ENCODE data around the gene PNMA8B. TPM values are rescaled to one million over a fixed set of nuclear protein-coding genes. Genes with fewer than 3 reads are reported as not detected.

The PNMA8B gene, protein sequence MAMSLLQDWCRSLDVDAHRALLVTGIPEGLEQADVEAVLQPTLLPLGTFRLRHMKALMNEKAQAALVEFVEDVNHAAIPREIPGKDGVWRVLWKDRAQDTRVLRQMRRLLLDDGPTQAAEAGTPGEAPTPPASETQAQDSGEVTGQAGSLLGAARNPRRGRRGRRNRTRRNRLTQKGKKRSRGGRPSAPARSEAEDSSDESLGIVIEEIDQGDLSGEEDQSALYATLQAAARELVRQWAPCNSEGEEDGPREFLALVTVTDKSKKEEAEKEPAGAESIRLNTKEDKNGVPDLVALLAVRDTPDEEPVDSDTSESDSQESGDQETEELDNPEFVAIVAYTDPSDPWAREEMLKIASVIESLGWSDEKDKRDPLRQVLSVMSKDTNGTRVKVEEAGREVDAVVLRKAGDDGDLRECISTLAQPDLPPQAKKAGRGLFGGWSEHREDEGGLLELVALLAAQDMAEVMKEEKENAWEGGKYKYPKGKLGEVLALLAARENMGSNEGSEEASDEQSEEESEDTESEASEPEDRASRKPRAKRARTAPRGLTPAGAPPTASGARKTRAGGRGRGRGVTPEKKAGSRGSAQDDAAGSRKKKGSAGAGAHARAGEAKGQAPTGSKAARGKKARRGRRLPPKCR
- 1 to 10 TPM in 3 of 4 donors, under 1 TPM in 1; 0.93 to 3.0 (median 1.7) TPM for total RNA-seq

DNA sequence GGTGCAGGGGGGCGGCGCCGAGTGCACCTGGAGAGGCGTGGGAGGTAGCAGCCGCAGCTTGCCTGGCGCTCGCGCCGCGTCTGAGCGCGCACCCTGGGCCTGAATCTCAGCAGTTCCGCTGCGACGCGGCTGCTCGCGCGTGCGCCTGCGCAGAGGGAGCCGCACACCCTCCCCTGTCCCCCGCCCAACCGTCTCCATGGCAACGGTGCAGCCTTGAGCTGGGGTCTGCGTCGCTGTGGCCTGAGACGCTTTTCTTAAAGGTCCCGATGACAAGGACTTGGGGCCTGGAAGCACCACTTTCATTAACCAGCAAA is at the start of gene PNMA8B:
PNMA8B (minus strand) TSS at position 82 of the 314 bp plus-strand sequence. CDS start 402 bp downstream, outside the sequence.
- DNase-seq (ENCODE audit: low spot score) (no peak), ATAC-seq (ENCODE audit: low FRiP score) (no peak)
- TF ChIP-seq, protein P1, sequence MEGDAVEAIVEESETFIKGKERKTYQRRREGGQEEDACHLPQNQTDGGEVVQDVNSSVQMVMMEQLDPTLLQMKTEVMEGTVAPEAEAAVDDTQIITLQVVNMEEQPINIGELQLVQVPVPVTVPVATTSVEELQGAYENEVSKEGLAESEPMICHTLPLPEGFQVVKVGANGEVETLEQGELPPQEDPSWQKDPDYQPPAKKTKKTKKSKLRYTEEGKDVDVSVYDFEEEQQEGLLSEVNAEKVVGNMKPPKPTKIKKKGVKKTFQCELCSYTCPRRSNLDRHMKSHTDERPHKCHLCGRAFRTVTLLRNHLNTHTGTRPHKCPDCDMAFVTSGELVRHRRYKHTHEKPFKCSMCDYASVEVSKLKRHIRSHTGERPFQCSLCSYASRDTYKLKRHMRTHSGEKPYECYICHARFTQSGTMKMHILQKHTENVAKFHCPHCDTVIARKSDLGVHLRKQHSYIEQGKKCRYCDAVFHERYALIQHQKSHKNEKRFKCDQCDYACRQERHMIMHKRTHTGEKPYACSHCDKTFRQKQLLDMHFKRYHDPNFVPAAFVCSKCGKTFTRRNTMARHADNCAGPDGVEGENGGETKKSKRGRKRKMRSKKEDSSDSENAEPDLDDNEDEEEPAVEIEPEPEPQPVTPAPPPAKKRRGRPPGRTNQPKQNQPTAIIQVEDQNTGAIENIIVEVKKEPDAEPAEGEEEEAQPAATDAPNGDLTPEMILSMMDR (IDR thresholded peaks at IDR 0.05) = no peak

DNA sequence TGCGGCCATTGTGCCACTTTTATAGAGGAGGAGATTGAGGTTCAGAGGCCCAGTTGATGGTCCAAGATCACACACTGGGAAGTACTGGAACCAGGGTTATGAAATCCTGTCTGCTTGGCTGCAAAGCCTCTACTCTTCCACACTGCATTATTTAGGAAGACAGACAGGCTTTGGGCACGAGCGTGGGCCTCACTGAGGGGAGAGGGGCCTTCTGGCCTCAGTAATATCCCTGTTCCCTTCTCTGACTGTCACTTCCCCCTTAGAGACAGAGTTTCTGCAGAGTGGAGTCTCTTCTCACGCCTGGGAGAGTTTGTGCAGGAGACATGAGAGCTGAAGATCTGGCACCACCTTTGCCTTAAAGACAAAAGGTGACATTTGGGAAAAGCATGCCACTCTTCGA is 49.0 kb upstream of the PNMA8B start:
- no peak for ATAC-seq (ENCODE audit: low FRiP score)
- no peak for DNase-seq (ENCODE audit: low spot score)
- TF ChIP-seq, protein P1 (IDR thresholded peaks at IDR 0.05) = no peak

DNA sequence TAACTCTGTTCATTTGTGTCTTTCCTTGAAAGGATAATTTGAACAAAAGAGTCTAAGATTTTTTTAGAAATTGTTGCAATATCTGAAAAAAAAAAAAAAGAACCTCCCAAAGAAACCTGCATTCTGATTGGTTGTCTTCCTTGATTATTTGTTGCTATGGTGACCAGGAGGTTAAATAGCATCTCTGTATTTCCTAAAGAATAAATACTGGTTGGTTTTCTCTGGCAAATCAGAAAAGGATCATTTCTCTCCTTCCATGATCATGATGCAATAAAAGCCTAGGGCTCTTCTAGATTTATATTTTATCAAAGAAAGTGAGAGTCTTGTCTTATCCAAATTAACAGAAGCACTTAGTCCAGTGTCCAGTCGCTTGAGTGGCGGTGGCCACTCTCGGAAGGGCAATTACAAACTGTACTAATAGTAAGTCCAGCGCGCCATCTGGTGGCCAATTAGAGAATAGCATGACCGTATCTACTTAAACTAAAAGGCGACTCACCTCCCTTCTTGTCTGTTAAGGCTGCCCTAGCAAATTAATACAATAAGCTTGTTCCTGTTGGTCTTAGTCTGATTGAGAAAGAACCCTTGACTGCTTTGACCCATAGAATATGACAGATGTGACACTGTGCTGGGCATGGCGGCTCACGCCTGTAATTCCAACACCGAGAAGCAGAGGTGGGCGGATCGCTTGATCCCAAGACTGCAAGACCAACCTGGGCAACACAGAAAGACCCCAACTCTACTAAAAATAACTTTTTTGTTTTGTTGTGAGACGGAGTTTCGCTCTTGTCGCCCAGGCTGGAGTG is 47.0 kb upstream of the PNMA8B start:
- peak; percentile 79 for ATAC-seq (ENCODE audit: low FRiP score)
- peak; percentile 100 for DNase-seq (ENCODE audit: low spot score)
- TF ChIP-seq, protein P1 (IDR thresholded peaks at IDR 0.05) = peak in 2 of 3 donors; percentile 81 to 93

DNA sequence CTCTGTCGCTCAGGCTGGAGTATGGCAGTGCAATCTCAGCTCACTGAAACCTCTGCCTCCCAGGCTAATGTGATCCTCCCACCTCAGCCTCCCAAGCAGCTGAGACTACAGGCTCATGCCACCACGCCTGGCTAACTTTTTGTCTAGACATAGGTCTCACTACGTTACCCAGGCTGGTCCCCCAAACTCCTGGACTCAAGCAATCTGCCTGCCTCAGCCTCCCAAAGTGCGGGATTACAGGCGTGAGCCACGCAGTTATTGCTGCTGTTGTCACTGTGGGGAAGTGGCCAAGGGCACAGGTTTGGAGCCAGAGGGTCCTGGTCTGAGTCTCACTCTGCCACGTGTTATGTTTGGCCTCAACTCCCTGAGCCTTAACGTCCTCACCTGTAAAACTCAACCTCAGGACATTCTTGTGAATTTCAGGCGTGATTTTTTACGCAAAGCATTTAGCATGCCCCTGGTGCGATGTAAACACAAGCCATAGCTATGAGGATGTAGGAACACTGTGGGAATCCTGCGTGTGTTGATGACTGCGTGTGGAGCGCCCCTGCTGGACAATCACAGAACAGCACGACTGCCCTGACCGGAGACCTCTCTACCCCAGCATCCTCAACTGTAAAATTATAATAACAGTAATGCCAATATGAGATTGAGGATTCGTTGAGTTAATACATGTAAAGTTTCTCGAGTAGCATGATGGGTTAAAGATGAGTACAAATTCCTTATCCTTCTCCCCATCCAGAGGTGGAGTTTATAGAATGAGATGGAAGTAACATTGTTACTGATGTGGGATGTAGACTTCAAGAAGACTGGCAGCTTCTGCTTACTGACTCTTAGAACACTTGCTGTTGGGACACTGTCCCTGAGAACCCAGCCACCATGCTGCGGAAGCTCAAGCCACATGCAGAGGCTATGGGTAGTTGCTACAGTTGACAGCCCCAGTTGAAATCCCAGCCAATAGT is 41.8 kb upstream of the PNMA8B start:
- TF ChIP-seq, protein P1 (IDR thresholded peaks at IDR 0.05) = peak in 2 of 3 donors; percentile 10 to 30
- ATAC-seq (ENCODE audit: low FRiP score) = no peak
- DNase-seq (ENCODE audit: low spot score) = peak; percentile 52

DNA sequence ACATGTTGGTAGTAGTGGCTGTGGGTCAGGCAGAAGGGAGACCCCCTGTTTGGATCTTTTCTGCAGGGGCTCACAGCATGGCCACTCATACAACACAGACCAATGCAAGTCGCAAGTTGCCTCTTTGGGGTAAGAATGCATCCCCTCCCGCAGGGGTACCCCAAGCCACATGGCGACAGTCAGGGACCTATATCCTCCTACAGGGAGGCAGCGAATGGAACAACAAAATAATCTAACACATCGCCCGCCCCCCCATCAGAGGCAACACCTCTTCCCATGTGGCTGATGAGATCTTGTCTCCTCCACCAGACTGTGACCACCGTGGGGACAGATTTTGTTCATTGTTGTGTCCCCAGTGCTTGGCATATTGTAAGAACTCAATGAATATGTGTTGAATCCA is 40.7 kb upstream of the PNMA8B start:
- no peak for DNase-seq (ENCODE audit: low spot score)
- no peak for ATAC-seq (ENCODE audit: low FRiP score)
- TF ChIP-seq, protein P1 (IDR thresholded peaks at IDR 0.05) = no peak

DNA sequence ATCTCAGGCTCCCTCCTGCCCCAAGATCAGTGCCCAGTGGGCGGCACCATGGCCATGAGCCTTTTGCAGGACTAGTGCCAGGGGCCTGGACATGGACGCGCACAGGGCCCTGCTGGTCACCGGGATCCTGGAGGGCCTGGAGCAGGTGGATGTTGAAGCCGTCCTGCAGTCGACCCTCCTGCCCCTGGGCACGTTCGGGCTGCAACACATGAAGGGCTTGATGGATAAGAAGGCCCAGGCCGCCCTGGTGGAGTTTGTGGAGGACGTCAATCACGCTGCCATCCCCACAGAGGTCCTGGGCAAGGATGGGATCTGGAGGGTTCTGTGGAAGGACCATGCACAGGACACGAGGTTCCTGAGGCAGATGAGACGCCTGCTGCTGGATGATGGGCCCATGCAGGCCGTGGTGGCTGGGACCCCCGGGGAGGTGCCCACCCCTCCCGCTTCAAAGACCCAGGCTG is 38.0 kb upstream of the PNMA8B start:
- TF ChIP-seq, protein P1 (IDR thresholded peaks at IDR 0.05) = no peak
- no peak for DNase-seq (ENCODE audit: low spot score)
- ATAC-seq (ENCODE audit: low FRiP score) = no peak
